Progenitor cell of endocrine pancreas (in vitro differentiated cells): ENCODE results near the gene IRAK4. TPM values are rescaled to one million over a fixed set of nuclear protein-coding genes. Genes with fewer than 3 reads are reported as not detected.

Experiments used
- DNase-seq: peaks from one replicate; pipeline ENCODE4 v3.0.0; 2021; ENCODE audit warnings: low spot score; ENCODE audit not compliant: unreplicated experiment
- H3K27ac Mint-ChIP-seq: 2 replicates; pipeline ENCODE4 v1.8.0; 2021; ENCODE audit warnings: mild to moderate bottlenecking, moderate library complexity, mixed read lengths
- H3K27me3 Mint-ChIP-seq: 2 replicates; pipeline ENCODE4 v1.8.0; 2021; ENCODE audit warnings: mixed read lengths
- H3K36me3 Mint-ChIP-seq: 2 replicates; pipeline ENCODE4 v1.8.0; 2022; ENCODE audit warnings: mixed read lengths; ENCODE audit not compliant: insufficient read depth
- H3K4me1 Mint-ChIP-seq: 2 replicates; pipeline ENCODE4 v1.8.0; 2021; ENCODE audit warnings: low read depth, mixed read lengths
- H3K4me3 Mint-ChIP-seq: 2 replicates; pipeline ENCODE4 v1.8.0; 2021; ENCODE audit warnings: low read depth, mild to moderate bottlenecking, moderate library complexity, mixed read lengths
- H3K9me3 Mint-ChIP-seq: 2 replicates; pipeline ENCODE4 v1.8.0; 2021; ENCODE audit warnings: low read depth, mixed read lengths
- CTCF ChIP-seq: fragments of 200-600 bp; sonication (generic); IDR thresholded peaks from one replicate; pipeline ENCODE4 v1.5.0; 2021; ENCODE audit warnings: antibody characterized with exemption, mild to moderate bottlenecking; ENCODE audit not compliant: unreplicated experiment
- total RNA-seq: library from RNA; stranded (reverse); gene quantifications from 2 replicates; pipeline ENCODE4 v1.2.1, GENCODE V29; 2021

IRAK4 gene
- total RNA-seq, 1 donor from 2014 or later, result 8.5 TPM

- peaks cover 4% of the 10 kb centered on the region for H3K36me3 Mint-ChIP-seq
- no peak overlapping the region for H3K27ac Mint-ChIP-seq
- no peak for TF ChIP-seq CTCF
- peaks cover 9% of the 10 kb centered on the region for H3K9me3 Mint-ChIP-seq
- DNase-seq, result no peak
- no peaks in the 10 kb centered on the region for H3K4me1 Mint-ChIP-seq
- H3K27me3 Mint-ChIP-seq, result no peaks in the 10 kb centered on the region
- H3K4me3 Mint-ChIP-seq, result no peak overlapping the region
These were observed 30.1 kb upstream of the IRAK4 start for GRCh38 chr12:43728698-43729097.

- no peaks in the 10 kb centered on the region for H3K4me1 Mint-ChIP-seq
- DNase-seq, result no peak
- H3K4me3 Mint-ChIP-seq, result no peak overlapping the region
- H3K9me3 Mint-ChIP-seq, result peaks cover 9% of the 10 kb centered on the region
- peaks cover 4% of the 10 kb centered on the region for H3K36me3 Mint-ChIP-seq
- no peak for TF ChIP-seq CTCF
- H3K27ac Mint-ChIP-seq, result no peak overlapping the region
- H3K27me3 Mint-ChIP-seq, result no peaks in the 10 kb centered on the region
These were observed 28.5 kb upstream of the IRAK4 start for GRCh38 chr12:43730283-43730682.

- Mint-ChIP-seq H3K9me3 (no peaks in the 10 kb centered on the region), H3K36me3 (no peaks in the 10 kb centered on the region), H3K4me3 (no peak overlapping the region), H3K27me3 (no peaks in the 10 kb centered on the region), H3K27ac (no peak overlapping the region), H3K4me1 (no peaks in the 10 kb centered on the region)
- no peak for TF ChIP-seq CTCF
- DNase-seq, result no peak
These were observed 25.1 kb upstream of the IRAK4 start for GRCh38 chr12:43733687-43734086.

- no peaks in the 10 kb centered on the region for H3K27me3 Mint-ChIP-seq
- H3K36me3 Mint-ChIP-seq, result no peaks in the 10 kb centered on the region
- H3K4me3 Mint-ChIP-seq, result no peak overlapping the region
- DNase-seq, result no peak
- H3K27ac Mint-ChIP-seq, result no peak overlapping the region
- no peak for TF ChIP-seq CTCF
- H3K9me3 Mint-ChIP-seq, result no peaks in the 10 kb centered on the region
- H3K4me1 Mint-ChIP-seq, result no peaks in the 10 kb centered on the region
These were observed 21.8 kb upstream of the IRAK4 start for GRCh38 chr12:43736927-43737440.

- no peaks in the 10 kb centered on the region for H3K27me3 Mint-ChIP-seq
- no peak for DNase-seq
- no peak for TF ChIP-seq CTCF
- no peaks in the 10 kb centered on the region for H3K36me3 Mint-ChIP-seq
- no peaks in the 10 kb centered on the region for H3K4me1 Mint-ChIP-seq
- H3K9me3 Mint-ChIP-seq, result no peaks in the 10 kb centered on the region
- no peak overlapping the region for H3K4me3 Mint-ChIP-seq
- no peak overlapping the region for H3K27ac Mint-ChIP-seq
These were observed 21.1 kb upstream of the IRAK4 start for GRCh38 chr12:43737646-43738045.
